PC-3 (cell line): ENCODE data around the gene CSMD2.

ENCODE experiments used
- EZH2phosphoT487 ChIP-seq: fragments of 300-600 bp; sonication (generic); IDR thresholded peaks from 2 replicates; pipeline ENCODE4 v1.6.1; 2018; ENCODE audit warnings: mild to moderate bottlenecking, antibody characterized with exemption, low read length, borderline replicate concordance
- TF ChIP-seq, protein P1 (sequence below): fragments of 300-600 bp; sonication (generic); conservative IDR thresholded peaks from 2 replicates; pipeline ENCODE4 v1.5.1; 2017; ENCODE audit warnings: antibody characterized with exemption, low read depth, mild to moderate bottlenecking, low read length

DNA sequence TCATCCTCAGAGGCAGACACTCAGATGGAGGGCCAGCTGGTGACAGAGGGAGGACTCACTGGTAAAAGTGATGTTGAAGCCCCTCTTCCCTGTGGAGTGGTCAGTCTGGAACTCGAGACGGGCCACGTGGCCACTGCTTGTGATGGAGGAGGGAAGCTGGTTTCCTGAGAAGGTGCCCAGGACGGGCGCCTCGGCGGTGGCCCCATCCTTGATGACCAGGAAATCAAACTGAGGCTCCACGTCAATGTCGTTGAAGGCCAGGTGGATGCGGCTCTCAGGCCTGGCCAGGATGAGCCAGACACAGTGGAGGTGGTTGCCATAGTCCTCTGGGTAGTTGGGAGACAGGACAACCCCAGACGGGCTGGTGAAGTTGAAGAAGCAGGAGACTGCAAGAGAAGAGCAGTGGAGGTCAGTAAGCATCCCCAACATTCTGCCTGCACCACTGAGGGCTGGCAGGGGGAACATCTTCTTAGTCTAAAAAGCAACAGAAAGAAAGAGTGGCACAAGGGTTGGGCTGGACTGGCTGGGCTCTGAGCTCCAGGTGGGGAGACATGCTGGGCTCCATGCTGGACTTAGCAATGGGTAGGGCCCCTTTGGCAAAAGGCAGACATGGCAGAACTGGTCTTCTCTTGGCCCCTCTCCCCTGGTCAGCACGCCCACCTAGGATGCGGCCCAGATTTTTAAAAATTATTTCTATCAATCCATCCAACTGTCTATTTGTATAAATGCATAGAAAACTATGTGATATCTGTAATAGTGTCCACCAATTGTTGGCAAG lies 421.6 kb downstream of the CSMD2 start:
- TF ChIP-seq, protein P1, sequence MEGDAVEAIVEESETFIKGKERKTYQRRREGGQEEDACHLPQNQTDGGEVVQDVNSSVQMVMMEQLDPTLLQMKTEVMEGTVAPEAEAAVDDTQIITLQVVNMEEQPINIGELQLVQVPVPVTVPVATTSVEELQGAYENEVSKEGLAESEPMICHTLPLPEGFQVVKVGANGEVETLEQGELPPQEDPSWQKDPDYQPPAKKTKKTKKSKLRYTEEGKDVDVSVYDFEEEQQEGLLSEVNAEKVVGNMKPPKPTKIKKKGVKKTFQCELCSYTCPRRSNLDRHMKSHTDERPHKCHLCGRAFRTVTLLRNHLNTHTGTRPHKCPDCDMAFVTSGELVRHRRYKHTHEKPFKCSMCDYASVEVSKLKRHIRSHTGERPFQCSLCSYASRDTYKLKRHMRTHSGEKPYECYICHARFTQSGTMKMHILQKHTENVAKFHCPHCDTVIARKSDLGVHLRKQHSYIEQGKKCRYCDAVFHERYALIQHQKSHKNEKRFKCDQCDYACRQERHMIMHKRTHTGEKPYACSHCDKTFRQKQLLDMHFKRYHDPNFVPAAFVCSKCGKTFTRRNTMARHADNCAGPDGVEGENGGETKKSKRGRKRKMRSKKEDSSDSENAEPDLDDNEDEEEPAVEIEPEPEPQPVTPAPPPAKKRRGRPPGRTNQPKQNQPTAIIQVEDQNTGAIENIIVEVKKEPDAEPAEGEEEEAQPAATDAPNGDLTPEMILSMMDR = no peak
- TF ChIP-seq EZH2phosphoT487 = no peak
